Hematopoietic multipotent progenitor cell treated with erythropoietin and hydrocortisone succinate and interleukin-3 and kit ligand, for 15 days (in vitro differentiated cells): ENCODE measurements around the gene FRY.

Source experiments
- DNase-seq: peaks from one replicate; pipeline ENCODE4 v3.0.0-alpha.2; 2015; ENCODE audit warnings: low spot score

Gene FRY

DNA sequence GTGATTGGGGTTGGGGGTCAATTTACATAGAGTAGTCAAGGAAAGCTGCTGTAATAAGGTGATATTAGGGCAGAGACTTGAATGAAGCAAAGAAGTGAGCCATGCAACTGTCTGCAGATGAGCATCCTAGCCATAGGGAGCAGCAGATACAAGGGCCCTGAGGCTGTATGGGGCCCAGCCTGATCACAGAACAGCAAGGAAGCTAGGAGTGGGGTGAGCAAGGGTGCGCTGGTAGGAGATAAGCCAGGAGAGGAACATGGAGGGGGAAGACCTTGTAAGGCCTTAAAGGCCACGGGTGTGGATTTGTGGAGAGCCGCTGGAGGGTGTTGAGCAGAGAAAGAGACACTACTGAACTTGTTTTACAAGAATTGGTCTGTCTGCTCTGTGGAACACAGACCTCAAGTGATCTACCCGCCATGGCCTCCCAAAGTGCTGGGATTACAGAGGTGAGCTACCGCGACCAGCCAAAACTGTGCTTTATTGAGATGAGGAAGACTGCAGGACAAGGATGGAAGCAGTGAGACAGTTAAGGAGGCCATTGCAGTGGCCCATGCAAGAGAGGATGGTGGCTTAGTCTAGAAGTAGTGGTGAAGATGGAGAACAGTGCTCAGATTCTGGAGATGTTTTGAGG, 190.6 kb downstream of the FRY start:
- no peak for DNase-seq

DNA sequence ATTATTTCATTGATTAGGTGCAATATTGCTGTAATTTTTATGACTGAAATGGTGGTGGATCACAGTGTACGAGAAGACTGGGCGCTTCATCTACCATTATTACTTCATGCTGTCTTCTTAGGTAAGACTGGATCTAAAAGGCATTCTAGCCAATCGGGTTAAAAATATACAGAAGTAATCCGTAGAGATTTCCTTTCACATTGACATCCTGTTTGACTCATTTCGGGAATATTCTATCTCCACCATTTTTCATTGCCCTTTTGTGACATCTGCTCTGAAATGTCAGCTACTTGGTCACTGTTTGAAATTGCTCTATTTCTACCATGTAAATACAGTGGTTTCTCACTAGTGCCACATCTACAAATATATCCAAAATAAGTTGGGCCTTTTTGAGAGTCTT, 193.3 kb downstream of the FRY start:
- DNase-seq, result no peak

- no peak for DNase-seq
These were observed 193.9 kb downstream of the FRY start for GRCh38 chr13:32225481-32225931.

DNA sequence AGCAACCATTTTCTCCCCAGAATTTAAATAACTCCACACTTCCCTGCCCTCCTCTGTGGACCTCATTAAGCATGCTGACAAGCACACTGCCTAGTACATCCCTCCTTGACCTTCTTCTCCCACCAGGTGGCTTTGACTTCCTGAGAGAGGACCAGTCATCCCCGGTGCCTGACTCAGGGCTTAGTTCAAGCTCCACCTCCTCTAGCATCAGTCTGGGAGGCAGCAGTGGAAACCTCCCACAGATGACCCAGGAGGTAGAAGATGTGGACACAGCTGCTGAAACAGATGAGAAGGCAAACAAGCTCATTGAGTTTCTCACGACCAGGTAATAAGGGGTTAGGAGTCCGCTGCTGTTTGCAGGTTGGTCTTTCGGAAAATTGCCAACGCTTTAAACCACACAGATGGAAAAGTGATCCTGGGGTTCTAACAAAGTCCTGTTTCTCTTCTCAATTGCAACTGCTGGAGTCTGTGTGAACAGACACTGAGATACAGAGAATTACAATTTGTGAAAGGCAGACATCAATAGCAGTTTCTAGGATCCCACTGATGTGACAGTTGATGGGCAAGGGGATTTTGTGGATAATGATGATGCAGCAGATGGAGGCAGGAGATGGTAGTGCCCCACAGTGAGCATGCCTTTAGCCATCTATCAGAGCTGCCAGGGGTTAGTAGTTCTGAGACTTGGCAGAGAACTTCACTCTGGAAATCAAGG, 196.9 kb downstream of the FRY start:
- no peak for DNase-seq

GRCh38 chr13:32229443-32229842, 197.9 kb downstream of the FRY start:
- no peak for DNase-seq

DNA sequence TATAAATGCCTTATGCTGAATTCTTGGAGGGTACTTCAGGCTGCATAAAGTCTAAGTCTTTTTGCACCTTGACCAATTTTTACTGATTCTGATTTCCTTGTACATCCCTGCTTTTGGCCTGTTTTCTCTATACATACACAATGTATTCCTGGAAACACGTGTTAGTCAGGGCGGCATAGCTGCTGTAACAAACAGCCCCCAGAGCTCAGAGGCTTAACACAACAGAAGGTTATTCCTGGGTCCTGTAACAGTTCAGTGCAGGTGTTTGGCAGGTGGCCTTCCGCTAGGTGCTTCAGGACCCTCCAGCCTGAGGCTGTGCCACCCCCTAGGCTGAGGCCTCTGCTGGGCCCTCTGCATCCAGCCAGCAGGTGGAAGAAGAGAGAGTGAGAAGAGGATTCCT, 200.7 kb downstream of the FRY start:
- DNase-seq, result no peak

DNA sequence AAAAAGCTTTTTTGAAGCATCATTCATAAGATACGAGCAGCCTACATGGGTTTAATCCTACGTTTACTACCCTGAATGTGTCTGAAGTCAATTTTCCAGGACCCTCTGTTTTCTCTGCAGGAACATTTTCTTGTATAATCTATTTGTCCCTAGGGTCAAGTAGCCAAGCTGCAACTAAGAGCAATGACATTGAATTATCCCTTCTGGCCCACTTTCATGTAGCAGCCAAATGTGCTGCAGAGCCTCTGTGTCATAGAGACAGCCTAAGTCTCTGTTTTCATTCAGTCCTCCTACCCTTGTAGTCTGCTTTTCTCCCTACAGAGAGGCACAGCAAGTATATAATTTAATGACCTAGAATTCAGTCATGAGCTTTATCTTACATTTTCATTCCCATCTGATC, 201.5 kb downstream of the FRY start:
- no peak for DNase-seq

DNA sequence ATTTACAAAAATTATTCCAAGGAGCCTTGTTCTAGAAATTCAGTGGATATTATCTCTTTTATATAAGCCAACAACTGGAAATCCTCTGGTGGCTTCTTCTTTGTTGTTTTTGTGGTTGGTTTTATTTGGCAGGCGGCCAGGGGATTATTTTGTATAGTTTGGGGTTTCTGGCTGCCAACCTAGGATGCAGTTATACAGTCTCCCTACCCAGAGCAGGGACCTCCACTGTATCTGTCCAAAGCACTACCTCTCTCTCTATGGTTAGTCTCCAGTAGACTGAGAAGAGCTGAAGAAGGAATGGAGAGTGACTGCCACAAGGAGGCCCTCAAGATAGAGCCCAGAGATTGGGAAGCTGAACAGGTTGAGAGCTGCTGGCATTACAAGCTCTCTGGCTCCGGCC, 203.3 kb downstream of the FRY start:
- no peak for DNase-seq

- DNase-seq, result no peak
These were observed 206.1 kb downstream of the FRY start for GRCh38 chr13:32237681-32238080.

DNA sequence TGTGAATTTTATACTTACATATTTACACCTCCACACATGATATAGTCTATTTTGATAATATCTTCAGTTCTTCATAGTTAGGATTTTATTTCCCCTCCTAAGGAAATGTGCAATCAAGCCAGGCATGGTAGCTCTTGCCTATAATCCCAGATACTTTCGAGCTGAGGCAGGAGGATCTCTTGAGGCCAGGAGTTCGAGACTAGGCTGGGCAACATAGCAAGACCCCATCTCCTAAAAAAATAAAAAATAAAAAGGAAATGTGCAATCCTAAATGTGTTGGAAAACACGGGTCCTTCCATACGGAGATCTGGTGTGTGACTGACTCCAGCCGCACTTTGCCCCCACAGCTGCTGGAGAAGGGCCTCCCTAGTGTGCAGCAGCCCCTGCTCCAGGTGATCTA, 212.1 kb downstream of the FRY start:
- no peak for DNase-seq

DNA sequence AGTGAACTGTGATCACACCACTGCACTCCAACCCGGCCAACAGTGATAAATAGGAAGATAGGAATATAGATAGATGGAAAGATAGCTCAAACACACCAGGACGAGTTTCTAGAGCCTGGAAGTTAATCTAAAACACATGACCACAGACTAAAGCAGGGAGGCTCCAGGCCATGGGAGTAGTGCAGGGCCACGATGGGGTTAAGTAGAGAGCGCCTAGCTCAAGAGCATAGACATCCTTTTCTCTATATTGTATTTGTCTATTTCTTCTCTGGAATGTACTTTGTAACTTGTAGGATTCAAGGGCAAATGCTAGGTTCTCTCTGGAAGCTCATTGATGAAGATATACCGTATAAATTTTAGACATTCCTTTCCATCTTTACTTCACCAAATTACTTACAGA, 214.0 kb downstream of the FRY start:
- DNase-seq, result no peak

DNA sequence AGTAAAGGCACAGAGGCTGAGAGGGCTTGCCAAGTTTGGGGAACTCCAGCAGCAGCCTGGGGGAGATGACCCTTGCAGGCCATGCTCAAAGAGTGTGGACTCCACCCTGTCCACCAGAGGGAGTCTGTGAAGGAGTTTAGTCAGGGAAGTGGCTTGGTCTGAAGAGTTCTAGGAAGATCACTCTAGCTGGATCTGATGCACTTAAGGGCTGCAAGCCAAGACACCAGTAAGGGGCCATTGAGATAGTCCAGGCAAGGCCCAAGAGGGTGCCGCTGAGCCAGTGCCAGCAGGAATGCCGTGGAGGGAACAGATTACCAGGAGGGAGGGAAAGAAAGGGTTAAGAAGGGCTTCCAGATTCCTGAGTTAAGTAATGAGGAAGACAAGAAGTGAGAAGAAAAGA, 214.9 kb downstream of the FRY start:
- peak; percentile 50 for DNase-seq

- no peak for DNase-seq
These were observed 216.3 kb downstream of the FRY start for GRCh38 chr13:32247887-32248286.

- no peak for DNase-seq
These were observed 217.2 kb downstream of the FRY start for GRCh38 chr13:32248801-32249200.

DNA sequence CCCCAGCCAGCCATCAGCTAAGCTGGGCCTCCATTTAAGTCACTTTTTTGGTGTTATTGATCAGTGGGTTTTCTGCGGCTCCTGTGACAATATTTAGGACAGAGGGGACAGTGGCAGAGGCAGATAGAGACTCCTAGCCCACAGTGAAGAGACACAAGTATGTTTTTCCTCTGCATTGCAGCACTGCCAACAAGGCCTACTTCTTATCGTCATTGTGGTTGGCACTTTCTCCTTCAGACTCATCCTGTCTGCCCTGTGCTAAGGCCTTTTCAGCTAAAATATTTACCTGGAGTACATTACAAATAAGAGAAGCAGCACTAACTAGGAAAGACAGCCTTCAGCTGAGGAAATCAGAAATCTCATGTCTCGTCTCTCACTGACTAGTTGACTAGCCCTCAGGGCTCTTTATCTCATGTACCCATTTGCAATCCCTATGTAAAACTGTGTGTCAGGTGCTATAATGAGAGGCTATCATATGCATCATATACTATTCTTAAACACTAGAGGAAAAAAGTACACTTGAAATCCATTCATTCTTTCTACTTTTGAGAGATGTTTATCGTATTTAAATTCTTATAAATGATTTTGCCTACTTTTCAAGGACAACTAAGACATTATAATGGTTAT, 221.4 kb downstream of the FRY start:
- DNase-seq, result no peak

DNA sequence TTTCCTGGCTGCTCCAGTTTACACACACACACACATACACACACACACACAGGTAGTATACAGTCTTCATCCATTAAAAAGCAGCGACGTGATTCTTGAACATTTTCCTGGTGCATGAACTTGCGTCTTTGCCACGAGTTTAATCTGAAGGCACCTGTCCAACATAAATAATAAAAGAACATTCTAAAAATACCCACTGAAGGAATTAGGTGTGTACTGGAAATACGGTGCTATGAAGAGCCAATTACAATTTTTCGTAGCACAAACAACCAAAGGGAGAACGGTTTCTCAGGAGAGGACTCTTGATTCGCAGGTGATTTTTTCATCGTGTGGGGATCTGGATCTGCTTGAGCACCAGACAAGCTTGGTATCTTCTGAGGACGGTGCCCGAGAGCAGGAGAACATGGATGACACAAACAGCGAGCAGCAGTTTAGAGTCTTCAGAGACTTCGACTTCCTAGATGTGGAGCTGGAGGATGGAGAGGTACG, 222.4 kb downstream of the FRY start:
- DNase-seq, result no peak

- DNase-seq, result no peak
These were observed 222.8 kb downstream of the FRY start for GRCh38 chr13:32254416-32254815.

DNA sequence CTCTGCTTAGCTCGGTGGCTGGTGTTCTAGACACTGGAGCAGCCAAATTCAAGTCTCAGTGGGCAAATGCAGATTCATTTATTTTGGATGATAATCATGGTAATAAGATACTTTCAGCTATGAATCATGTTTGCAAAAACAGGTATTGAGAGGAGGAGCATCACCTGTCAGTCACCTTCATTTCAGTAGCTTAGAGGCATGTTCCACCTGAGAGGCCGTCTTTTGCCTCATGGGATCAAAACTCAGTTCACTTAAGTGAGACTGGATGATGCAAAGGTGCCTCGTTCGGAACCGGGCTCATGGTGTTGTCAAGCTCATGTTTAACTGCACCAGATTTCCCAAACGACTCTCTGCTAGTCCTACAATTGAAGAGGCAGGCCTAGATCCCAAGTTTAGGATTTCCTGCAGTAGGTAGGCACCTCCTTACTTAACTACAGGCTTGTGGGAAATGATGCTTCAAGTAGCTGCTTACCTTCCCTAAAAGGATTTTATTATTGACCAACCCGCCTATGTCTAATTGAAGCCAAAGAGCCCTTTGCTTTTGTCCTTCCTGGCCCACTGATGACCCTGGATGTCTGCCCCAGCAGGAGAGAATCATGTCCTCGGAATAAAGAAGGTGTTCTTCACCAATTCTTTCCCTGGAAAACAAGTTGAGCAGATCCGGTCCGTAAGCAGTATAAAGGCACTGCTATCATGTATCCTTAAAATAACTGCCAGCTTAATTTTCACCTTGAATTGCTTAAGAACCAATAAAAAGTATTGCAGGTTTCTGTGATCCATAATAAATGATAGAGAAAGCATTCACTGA, 223.5 kb downstream of the FRY start:
- no peak for DNase-seq

- no peak for DNase-seq
These were observed 224.1 kb downstream of the FRY start for GRCh38 chr13:32255724-32256109.

GRCh38 chr13:32256243-32256642, 224.7 kb downstream of the FRY start:
- no peak for DNase-seq

- DNase-seq, result no peak
These were observed 226.1 kb downstream of the FRY start for GRCh38 chr13:32257649-32258048.

- no peak for DNase-seq
These were observed 227.5 kb downstream of the FRY start for GRCh38 chr13:32259116-32259515.

DNA sequence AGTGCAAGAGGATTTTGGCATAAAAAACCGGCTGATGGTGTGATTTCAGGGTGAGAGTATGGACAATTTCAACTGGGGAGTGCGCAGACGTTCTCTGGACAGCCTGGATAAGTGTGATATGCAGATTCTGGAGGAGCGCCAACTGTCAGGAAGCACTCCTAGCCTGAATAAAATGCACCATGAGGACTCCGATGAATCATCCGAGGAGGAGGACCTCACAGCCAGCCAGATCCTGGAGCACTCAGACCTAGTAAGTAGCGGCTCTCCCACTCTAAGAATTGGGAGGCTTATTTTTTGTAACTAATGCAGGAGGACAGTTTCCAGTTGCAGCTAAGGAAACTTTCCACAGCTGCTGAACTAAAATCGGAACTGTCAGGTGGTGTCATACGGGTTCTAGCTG, 230.0 kb downstream of the FRY start:
- peak; percentile 23 for DNase-seq
